GM20431 (cell line): Measurements from ENCODE around the gene TNNT3.

Experiments used
- in situ Hi-C: fragments of 300-500 bp; cut with MseI, MboI; formaldehyde crosslinking; loops from one replicate; pipeline ENCODE4 v1.15.0; 2020; ENCODE audit warnings: low sequenced_read_pairs; ENCODE audit not compliant: unreplicated experiment

The TNNT3 gene

GRCh38 chr11:1920128-1920908 lies 815 bp downstream of the TNNT3 start:
- in situ Hi-C loops = no loop called here

GRCh38 chr11:1920909-1921573 lies 1.5 kb downstream of the TNNT3 start:
- in situ Hi-C loops = no loop called here

- in situ Hi-C loops = no loop called here
These were observed 2.2 kb downstream of the TNNT3 start for GRCh38 chr11:1921574-1922141.

- in situ Hi-C loops = no loop called here
These were observed 3.1 kb downstream of the TNNT3 start for GRCh38 chr11:1922481-1923081.

- in situ Hi-C loops = no loop called here
These were observed 3.9 kb downstream of the TNNT3 start for GRCh38 chr11:1923201-1923956.

GRCh38 chr11:1924181-1924580 lies 4.7 kb downstream of the TNNT3 start:
- in situ Hi-C loops = no loop called here

- in situ Hi-C loops = no loop called here
These were observed 5.3 kb downstream of the TNNT3 start for GRCh38 chr11:1924646-1925372.

- in situ Hi-C loops = no loop called here
These were observed 6.1 kb downstream of the TNNT3 start for GRCh38 chr11:1925373-1926155.

GRCh38 chr11:1926156-1927025 lies 6.9 kb downstream of the TNNT3 start:
- in situ Hi-C loops = no loop called here

- in situ Hi-C loops = no loop called here
These were observed 7.7 kb downstream of the TNNT3 start for GRCh38 chr11:1927026-1927847.

- in situ Hi-C loops = no loop called here
These were observed 8.5 kb downstream of the TNNT3 start for GRCh38 chr11:1927848-1928469.

GRCh38 chr11:1928470-1928890 lies 9.0 kb downstream of the TNNT3 start:
- in situ Hi-C loops = no loop called here

GRCh38 chr11:1928891-1929541 lies 9.5 kb downstream of the TNNT3 start:
- in situ Hi-C loops = no loop called here

GRCh38 chr11:1929621-1930461 lies 10.3 kb downstream of the TNNT3 start:
- in situ Hi-C loops = no loop called here

- in situ Hi-C loops = no loop called here
These were observed 10.9 kb downstream of the TNNT3 start for GRCh38 chr11:1930462-1930830.
